8988T (cell line): ENCODE results near the gene TDRD12.
"Not testable (repeated sequence)": the region's sequence is repeated elsewhere in the genome, so short reads cannot be mapped to it uniquely, and the experiment has no call there.

ENCODE experiments used
- DNase-seq: peaks from one replicate; pipeline ENCODE4 v3.0.0; 2011

Gene TDRD12

GRCh38 chr19:32833388-32833787, 113.8 kb downstream of the TDRD12 start:
- not testable (repeated sequence) for DNase-seq

- no peak for DNase-seq
These were observed 118.0 kb downstream of the TDRD12 start for GRCh38 chr19:32837531-32837930.

GRCh38 chr19:32842061-32842460, 122.5 kb downstream of the TDRD12 start:
- no peak for DNase-seq

- DNase-seq = no peak
These were observed 124.2 kb downstream of the TDRD12 start for GRCh38 chr19:32843716-32844245.

GRCh38 chr19:32848035-32848434, 128.5 kb downstream of the TDRD12 start:
- DNase-seq = not testable (repeated sequence)

GRCh38 chr19:32852216-32852615, 132.6 kb downstream of the TDRD12 start:
- no peak for DNase-seq

GRCh38 chr19:32856818-32857217, 137.3 kb downstream of the TDRD12 start:
- not testable (repeated sequence) for DNase-seq

- no peak for DNase-seq
These were observed 138.0 kb downstream of the TDRD12 start for GRCh38 chr19:32857584-32857983.

GRCh38 chr19:32858155-32858554, 138.6 kb downstream of the TDRD12 start:
- no peak for DNase-seq

GRCh38 chr19:32858559-32858958, 139.0 kb downstream of the TDRD12 start:
- DNase-seq = no peak

- DNase-seq = no peak
These were observed 140.0 kb downstream of the TDRD12 start for GRCh38 chr19:32859591-32859990.

- DNase-seq = no peak
These were observed 142.0 kb downstream of the TDRD12 start for GRCh38 chr19:32861596-32861995.

GRCh38 chr19:32862173-32862572, 142.6 kb downstream of the TDRD12 start:
- no peak for DNase-seq

GRCh38 chr19:32862741-32863140, 143.2 kb downstream of the TDRD12 start:
- no peak for DNase-seq

- no peak for DNase-seq
These were observed 143.7 kb downstream of the TDRD12 start for GRCh38 chr19:32863301-32863700.

GRCh38 chr19:32863841-32864240, 144.3 kb downstream of the TDRD12 start:
- no peak for DNase-seq

- no peak for DNase-seq
These were observed 144.9 kb downstream of the TDRD12 start for GRCh38 chr19:32864318-32865007.

GRCh38 chr19:32865326-32865725, 145.8 kb downstream of the TDRD12 start:
- DNase-seq = no peak

- no peak for DNase-seq
These were observed 146.5 kb downstream of the TDRD12 start for GRCh38 chr19:32866061-32866460.

GRCh38 chr19:32866564-32867265, 147.1 kb downstream of the TDRD12 start:
- no peak for DNase-seq

- DNase-seq = not testable (repeated sequence)
These were observed 147.9 kb downstream of the TDRD12 start for GRCh38 chr19:32867436-32867835.

GRCh38 chr19:32868206-32868950, 148.8 kb downstream of the TDRD12 start:
- DNase-seq = no peak

GRCh38 chr19:32869369-32869965, 149.9 kb downstream of the TDRD12 start, which contains the start of gene SLC7A9:
Gene SLC7A9 (minus strand): TSS chr19:32869767. CDS start chr19:32868534, 1,233 bp downstream.
- no peak for DNase-seq
